T-helper 22 cell (primary cell): ENCODE measurements around the gene PNPLA7.
"Not testable (repeated sequence)": the region's sequence is repeated elsewhere in the genome, so short reads cannot be mapped to it uniquely, and the experiment has no call there.

Experiments
- DNase-seq: peaks from one replicate; pipeline ENCODE4 v3.0.0-alpha.2; 2020; ENCODE audit warnings: low read depth

The PNPLA7 gene

GRCh38 chr9:137540536-137540935 lies 9.7 kb downstream of the PNPLA7 start:
- DNase-seq, result no peak

DNA sequence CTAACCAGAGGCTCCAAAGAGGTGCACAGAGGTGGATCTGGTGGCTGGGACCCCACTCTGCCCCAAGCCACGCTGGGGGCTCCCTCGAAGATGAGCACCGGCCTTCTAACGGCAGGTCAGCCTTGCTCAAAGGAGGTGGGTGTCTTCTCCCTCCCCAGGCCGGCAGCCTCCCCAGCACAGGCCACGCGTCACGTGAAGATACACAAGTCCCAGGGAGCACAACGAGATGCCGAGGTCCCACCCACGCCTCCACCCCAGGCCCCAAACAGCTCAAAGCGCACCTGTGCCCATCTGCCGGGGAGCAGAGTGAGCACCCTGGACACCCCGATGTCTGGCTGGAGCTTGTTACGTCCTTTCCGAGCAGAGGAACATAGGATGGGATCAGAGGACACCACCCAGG lies 12.1 kb downstream of the PNPLA7 start:
- no peak for DNase-seq

- DNase-seq, result not testable (repeated sequence)
Measured at GRCh38 chr9:137536594-137537131, 13.5 kb downstream of the PNPLA7 start.

- DNase-seq, result no peak
Measured at GRCh38 chr9:137535120-137535428, 15.1 kb downstream of the PNPLA7 start.

DNA sequence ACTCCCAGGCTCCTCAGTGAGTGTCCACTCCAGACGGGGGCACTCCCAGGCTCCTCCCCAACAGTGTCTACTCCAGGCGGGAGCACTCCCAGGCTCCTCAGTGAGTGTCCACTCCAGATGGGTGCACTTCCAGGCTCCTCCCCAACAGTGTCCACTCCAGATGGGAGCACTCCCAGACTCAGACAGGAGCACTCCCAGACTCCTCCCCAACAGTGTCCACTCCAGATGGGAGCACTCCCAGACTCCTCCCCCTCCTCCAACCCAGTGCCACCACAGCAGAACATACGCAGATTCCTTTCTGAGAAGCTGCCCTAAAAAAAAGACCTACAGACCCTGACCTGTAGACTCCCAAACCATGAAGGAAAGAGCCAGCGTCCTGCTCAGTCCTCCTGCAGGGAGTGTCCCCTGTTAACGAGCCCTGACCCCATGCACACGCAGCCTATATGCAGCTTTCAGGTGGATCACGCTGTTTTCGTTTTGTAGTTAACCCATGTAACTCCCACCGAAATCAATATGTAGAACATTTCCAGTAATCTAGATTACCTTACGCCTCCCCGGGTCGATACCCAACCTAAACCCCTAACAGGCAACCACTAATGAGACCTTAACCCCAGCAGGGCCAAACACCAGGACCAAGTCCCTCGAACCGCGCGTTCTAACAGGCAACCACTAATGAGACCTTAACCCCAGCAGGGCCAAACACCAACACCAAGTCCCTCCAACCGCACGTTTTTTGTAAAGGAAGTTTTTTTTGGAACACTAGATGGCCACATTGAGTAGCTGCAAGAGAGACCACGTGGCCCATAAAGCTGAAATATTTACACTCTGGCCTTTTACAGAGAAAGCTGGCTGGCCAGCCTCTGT lies 15.7 kb downstream of the PNPLA7 start:
- DNase-seq, result no peak

DNA sequence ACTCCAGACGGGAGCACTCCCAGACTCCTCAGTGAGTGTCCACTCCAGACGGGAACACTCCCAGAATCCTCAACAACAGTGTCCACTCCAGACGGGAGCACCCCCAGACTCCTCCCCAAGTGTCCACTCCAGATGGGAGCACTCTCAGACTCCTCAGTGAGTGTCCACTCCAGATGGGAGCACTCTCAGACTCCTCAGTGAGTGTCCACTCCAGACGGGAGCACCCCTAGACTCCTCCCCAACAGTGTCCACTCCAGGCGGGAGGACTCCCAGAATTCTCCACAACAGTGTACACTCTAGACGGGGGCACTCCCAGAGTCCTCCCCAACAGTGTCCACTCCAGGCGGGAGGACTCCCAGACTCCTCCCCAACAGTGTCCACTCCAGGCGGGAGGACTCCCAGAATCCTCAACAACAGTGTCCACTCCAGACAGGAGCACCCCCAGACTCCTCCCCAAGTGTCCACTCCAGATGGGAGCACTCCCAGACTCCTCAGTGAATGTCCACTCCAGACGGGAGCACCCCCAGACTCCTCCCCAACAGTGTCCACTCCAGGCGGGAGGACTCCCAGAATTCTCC lies 17.2 kb downstream of the PNPLA7 start:
- not testable (repeated sequence) for DNase-seq

DNA sequence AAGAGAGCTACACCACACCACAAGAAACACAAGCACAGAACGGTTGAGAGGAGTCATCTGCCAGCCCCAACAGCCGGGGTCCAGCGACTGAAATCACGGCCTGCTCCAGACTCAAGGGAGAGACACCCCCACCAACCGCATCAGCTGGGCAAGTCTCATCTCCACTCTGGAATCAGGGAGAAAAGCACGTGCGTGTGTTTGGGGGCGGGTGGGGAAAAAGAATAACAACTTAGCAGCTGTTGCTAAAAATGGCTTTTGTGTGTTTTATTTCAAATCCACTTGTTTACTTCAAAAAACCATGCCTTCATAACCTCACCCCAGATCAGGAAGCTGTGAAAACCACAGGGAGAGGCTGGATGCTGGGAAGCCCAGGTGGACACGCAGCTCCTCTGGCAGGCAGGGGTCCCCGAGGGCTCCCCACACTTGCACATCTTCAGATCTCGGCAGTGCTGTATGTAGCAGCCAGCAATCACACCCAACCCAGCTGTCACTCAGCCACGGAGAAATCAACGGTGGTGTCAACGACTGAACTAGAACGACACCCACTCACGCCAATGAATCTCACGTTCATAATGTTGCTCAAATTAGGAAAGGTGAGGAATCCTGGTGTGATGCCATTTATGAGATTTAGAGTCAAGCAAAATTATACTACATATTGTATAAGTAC lies 19.0 kb downstream of the PNPLA7 start:
- no peak for DNase-seq

DNA sequence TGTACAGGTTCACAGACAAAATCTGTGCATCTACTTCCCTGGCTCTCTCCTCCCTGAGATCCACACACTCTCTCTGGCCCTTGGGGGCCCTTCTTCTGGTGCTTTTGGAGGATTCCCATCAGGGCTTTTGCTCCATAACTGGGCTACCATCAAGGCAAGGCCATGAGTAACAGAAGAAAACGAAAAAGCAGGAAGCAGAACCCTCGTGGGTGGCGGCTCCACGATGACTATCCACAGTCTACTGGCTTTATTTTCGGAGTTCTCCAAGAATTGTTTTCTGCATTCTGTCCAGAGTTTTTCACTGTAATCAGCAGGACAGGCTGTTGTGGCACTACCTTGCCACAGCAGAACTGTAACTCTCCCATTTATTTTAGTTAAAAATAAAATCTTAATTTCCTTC lies 19.9 kb downstream of the PNPLA7 start:
- no peak for DNase-seq

GRCh38 chr9:137524981-137525317 lies 25.3 kb downstream of the PNPLA7 start:
- DNase-seq, result no peak

GRCh38 chr9:137524161-137524980 lies 25.8 kb downstream of the PNPLA7 start:
- DNase-seq, result no peak

GRCh38 chr9:137522746-137523455 lies 27.3 kb downstream of the PNPLA7 start:
- DNase-seq, result no peak

- no peak for DNase-seq
Measured at GRCh38 chr9:137521405-137521985, 28.7 kb downstream of the PNPLA7 start.

- no peak for DNase-seq
Measured at GRCh38 chr9:137520614-137521404, 29.4 kb downstream of the PNPLA7 start.

DNA sequence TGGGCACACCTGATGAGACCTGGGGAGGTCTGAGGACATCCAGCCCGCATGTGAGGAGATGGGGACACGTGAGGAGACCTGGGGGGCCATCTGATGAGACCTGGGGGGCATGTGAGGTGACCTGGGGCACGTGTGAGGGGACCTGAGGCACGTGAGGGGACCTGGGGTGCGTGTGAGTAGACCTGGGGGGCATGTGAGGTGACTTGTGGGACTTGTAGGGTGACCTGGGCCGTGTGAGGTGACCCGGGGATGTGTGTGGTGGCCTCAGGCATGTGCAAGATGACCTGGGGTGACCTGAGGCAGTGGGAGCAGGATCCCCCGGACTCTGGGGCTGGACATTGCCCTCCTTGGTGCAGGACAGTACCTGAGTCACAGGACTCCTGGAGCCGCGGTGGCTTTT lies 30.6 kb downstream of the PNPLA7 start:
- DNase-seq, result no peak

DNA sequence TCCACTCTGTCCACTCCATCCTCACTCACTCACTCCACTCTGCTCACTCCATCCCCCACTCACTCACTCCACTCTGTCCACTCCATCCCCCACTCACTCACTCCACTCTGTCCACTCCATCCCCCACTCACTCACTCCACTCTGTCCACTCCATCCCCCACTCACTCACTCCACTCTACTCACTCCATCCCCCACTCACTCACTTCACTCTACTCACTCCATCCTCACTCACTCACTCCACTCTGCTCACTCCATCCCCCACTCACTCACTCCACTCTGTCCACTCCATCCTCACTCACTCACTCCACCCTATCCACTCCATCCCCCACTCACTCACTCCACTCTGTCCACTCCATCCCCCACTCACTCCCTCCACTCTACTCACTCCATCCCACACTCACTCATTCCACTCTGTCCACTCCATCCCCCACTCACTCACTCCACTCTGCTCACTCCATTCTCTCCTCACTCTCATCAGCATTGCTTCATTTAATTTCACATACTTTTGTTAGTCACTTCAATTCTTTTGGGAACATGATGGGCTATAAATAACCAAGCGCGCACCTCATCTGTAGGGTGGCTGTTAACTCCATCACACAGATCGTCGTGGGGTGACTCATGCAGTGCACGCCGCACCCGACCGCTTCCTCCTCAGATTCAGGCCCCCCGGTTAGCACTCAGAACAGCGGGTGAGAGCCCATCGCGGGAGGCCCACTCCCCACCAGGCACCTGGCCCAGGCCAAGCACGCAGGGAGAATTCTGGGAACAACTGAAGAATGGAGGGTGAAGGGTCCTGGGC lies 31.3 kb downstream of the PNPLA7 start:
- not testable (repeated sequence) for DNase-seq

- no peak for DNase-seq
Measured at GRCh38 chr9:137516144-137516917, 33.9 kb downstream of the PNPLA7 start.

GRCh38 chr9:137515338-137515724 lies 34.9 kb downstream of the PNPLA7 start:
- DNase-seq, result no peak

DNA sequence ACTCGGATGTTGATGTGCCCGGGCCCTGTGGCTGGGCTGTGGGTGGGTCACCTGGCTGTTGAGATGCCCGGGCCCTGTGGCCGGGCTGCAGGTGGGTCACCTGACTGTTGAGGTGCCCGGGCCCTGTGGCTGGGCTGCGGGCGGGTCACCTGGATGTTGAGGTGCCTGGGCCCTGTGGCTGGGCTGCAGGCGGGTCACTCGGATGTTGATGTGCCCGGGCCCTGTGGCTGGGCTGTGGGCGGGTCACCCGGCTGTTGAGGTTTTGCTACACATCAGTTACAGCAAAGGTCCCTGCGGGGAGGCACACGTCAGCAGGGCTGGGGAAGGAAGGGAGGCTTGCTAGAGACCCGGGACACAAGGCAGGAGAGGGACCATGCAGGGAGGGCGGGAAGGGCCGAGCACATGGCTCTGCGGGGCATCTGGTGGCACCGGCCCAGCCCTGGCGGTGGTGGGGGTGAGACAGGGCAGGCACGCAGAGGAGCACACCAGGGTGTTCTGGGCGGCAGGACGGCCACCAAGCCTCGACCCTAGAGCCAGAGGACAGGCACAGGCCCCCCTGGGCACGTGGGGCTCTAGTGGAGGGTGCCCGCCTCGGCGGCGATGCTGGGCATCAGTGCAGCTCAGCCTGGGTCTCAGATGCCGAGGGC lies 35.4 kb downstream of the PNPLA7 start:
- DNase-seq, result no peak
